ENCODE measurements around the gene ZFC3H1. TPM values are rescaled to one million over a fixed set of nuclear protein-coding genes. Genes with fewer than 3 reads are reported as not detected.

ZFC3H1 gene
- total RNA-seq, 4 donors from 2014 or later = 47.1 to 80.1 (median 52.6) TPM

- 95 to 96% methylated on average over 2 of the region's 2 CpGs for WGBS, 2 donors
These were observed 38.2 kb downstream of the ZFC3H1 start for GRCh38 chr12:71625476-71625875.

GRCh38 chr12:71621938-71622337, 41.7 kb downstream of the ZFC3H1 start:
- 100% methylated on average over 1 of the region's 1 CpG for WGBS, 2 donors
- no peak for DNase-seq (ENCODE audit: low spot score in 2 of 2)
- H3K4me3 ChIP-seq (ENCODE audit: low read depth, poor library complexity, severe bottlenecking) = no peak overlapping the region
- intact Hi-C loops (cut with DNase I; ENCODE audit: low total_unique reads) = no loop called here
- no peak for TF ChIP-seq POLR2A (IDR thresholded peaks at IDR 0.05)
- TF ChIP-seq CTCF (IDR thresholded peaks at IDR 0.05) = no peak

More at GRCh38 chr12:71625476-71625875, 38.2 kb downstream of the ZFC3H1 start:
- TF ChIP-seq POLR2A (IDR thresholded peaks at IDR 0.05) = no peak
- TF ChIP-seq CTCF (IDR thresholded peaks at IDR 0.05) = no peak
- H3K4me3 ChIP-seq (ENCODE audit: low read depth, poor library complexity, severe bottlenecking) = no peak overlapping the region
- intact Hi-C loops (cut with DNase I; ENCODE audit: low total_unique reads) = no loop called here
- DNase-seq (ENCODE audit: low spot score in 2 of 2) = no peak

GRCh38 chr12:71610031-71610795, 53.4 kb downstream of the ZFC3H1 start:
- WGBS, 2 donors = 73 to 74% methylated on average over 6 of the region's 6 CpGs
- intact Hi-C loops (cut with DNase I; ENCODE audit: low total_unique reads) = no loop called here
- TF ChIP-seq POLR2A (IDR thresholded peaks at IDR 0.05) (no peak), CTCF (IDR thresholded peaks at IDR 0.05) (no peak)
- no peak overlapping the region for H3K4me3 ChIP-seq (ENCODE audit: low read depth, poor library complexity, severe bottlenecking)
- DNase-seq (ENCODE audit: low spot score in 2 of 2) = no peak

GRCh38 chr12:71607494-71608330, 55.9 kb downstream of the ZFC3H1 start:
- no peak overlapping the region for H3K4me3 ChIP-seq (ENCODE audit: low read depth, poor library complexity, severe bottlenecking)
- TF ChIP-seq CTCF (IDR thresholded peaks at IDR 0.05) = no peak
- TF ChIP-seq POLR2A (IDR thresholded peaks at IDR 0.05) = no peak
- 90 to 92% methylated on average over 4 of the region's 4 CpGs for WGBS, 2 donors
- DNase-seq (ENCODE audit: low spot score in 2 of 2) = no peak
- intact Hi-C loops (cut with DNase I; ENCODE audit: low total_unique reads) = no loop called here

GRCh38 chr12:71605039-71605438, 58.6 kb downstream of the ZFC3H1 start:
- intact Hi-C loops (cut with DNase I; ENCODE audit: low total_unique reads) = no loop called here
- 80 to 81% methylated on average over 3 of the region's 3 CpGs for WGBS, 2 donors
- H3K4me3 ChIP-seq (ENCODE audit: low read depth, poor library complexity, severe bottlenecking) = no peak overlapping the region

More at GRCh38 chr12:71605039-71605438, 58.6 kb downstream of the ZFC3H1 start:
- DNase-seq (ENCODE audit: low spot score in 2 of 2) = no peak
- TF ChIP-seq POLR2A (IDR thresholded peaks at IDR 0.05) (no peak), CTCF (IDR thresholded peaks at IDR 0.05) (no peak)

Measured in lower leg skin (tissue), 4 donors.